HG03378 (cell line): ENCODE results near the gene CCDC74A.
"Not testable (repeated sequence)": the region's sequence is repeated elsewhere in the genome, so short reads cannot be mapped to it uniquely, and the experiment has no call there.

ENCODE experiments used
- ATAC-seq: cut with Tn5 transposase; IDR thresholded peaks from one replicate; pipeline ENCODE4 v1.9.1; 2021; ENCODE audit warnings: mild to moderate bottlenecking, moderate library complexity; ENCODE audit not compliant: unreplicated experiment

The CCDC74A gene

GRCh38 chr2:131544813-131545165 is 17.1 kb downstream of the CCDC74A start:
- ATAC-seq = not testable (repeated sequence)

GRCh38 chr2:131552871-131553270 is 25.2 kb downstream of the CCDC74A start:
- ATAC-seq = no peak

GRCh38 chr2:131556998-131557397 is 29.3 kb downstream of the CCDC74A start:
- ATAC-seq = no peak

GRCh38 chr2:131557558-131558321 is 30.1 kb downstream of the CCDC74A start:
- no peak for ATAC-seq

GRCh38 chr2:131566371-131566770 is 38.7 kb downstream of the CCDC74A start:
- ATAC-seq = no peak

GRCh38 chr2:131567891-131568290 is 40.2 kb downstream of the CCDC74A start:
- ATAC-seq = no peak

- ATAC-seq = not testable (repeated sequence)
Measured at GRCh38 chr2:131568401-131568800, 40.7 kb downstream of the CCDC74A start.

GRCh38 chr2:131572175-131572574 is 44.5 kb downstream of the CCDC74A start:
- no peak for ATAC-seq

GRCh38 chr2:131577812-131578211 is 50.1 kb downstream of the CCDC74A start:
- ATAC-seq = no peak

- ATAC-seq = no peak
Measured at GRCh38 chr2:131580187-131580586, 52.5 kb downstream of the CCDC74A start.
